Neural crest cell (in vitro differentiated cells): ENCODE measurements around the gene CRIM1. TPM values are rescaled to one million over a fixed set of nuclear protein-coding genes. Genes with fewer than 3 reads are reported as not detected.
"Not testable (repeated sequence)": the region's sequence is repeated elsewhere in the genome, so short reads cannot be mapped to it uniquely, and the experiment has no call there.

Experiments
- DNase-seq: peaks from one replicate; pipeline ENCODE4 v3.0.0; 2021; ENCODE audit warnings: low read depth, mixed read lengths, low spot score
- H3K27ac Mint-ChIP-seq: one replicate; pipeline ENCODE4 v1.8.0; 2021; ENCODE audit warnings: mild to moderate bottlenecking, mixed read lengths; ENCODE audit not compliant: unreplicated experiment
- H3K27me3 Mint-ChIP-seq: 2 replicates; pipeline ENCODE4 v1.8.0; 2021; ENCODE audit warnings: low read depth, mild to moderate bottlenecking, mixed read lengths
- H3K36me3 Mint-ChIP-seq: 2 replicates; pipeline ENCODE4 v1.8.0; 2021; ENCODE audit warnings: low read depth, mild to moderate bottlenecking, mixed read lengths
- H3K4me1 Mint-ChIP-seq: 2 replicates; pipeline ENCODE4 v1.8.0; 2021; ENCODE audit warnings: mixed read lengths
- H3K4me3 Mint-ChIP-seq: one replicate; pipeline ENCODE4 v1.8.0; 2021; ENCODE audit warnings: mild to moderate bottlenecking, mixed read lengths
- H3K9me3 Mint-ChIP-seq: 2 replicates; pipeline ENCODE4 v1.8.0; 2021; ENCODE audit warnings: mixed read lengths
- CTCF ChIP-seq: fragments of 200-600 bp; sonication (generic); conservative IDR thresholded peaks from 2 replicates; pipeline ENCODE4 v1.5.0; 2021; ENCODE audit warnings: antibody characterized with exemption, mild to moderate bottlenecking
- total RNA-seq: library from RNA; stranded (reverse); gene quantifications from 2 replicates; pipeline ENCODE4 v1.2.1, GENCODE V29; 2021

The CRIM1 gene
- total RNA-seq, 1 donor from 2014 or later = 13.8 TPM

GRCh38 chr2:36359067-36359466, 3.5 kb downstream of the CRIM1 start:
- TF ChIP-seq CTCF = peak; percentile 63
- Mint-ChIP-seq H3K36me3 (no peaks in the 10 kb centered on the region), H3K4me1 (peaks cover 52% of the 10 kb centered on the region)

GRCh38 chr2:36360063-36360462, 4.5 kb downstream of the CRIM1 start:
- peaks cover 46% of the 10 kb centered on the region for H3K4me1 Mint-ChIP-seq
- TF ChIP-seq CTCF = no peak
- no peaks in the 10 kb centered on the region for H3K36me3 Mint-ChIP-seq
- H3K4me3 Mint-ChIP-seq = no peak overlapping the region
- H3K9me3 Mint-ChIP-seq = no peaks in the 10 kb centered on the region
- no peak for DNase-seq
- no peak overlapping the region for H3K27ac Mint-ChIP-seq
- H3K27me3 Mint-ChIP-seq = peaks cover 8% of the 10 kb centered on the region

More at GRCh38 chr2:36359067-36359466, 3.5 kb downstream of the CRIM1 start:
- Mint-ChIP-seq H3K27me3 (peaks cover 17% of the 10 kb centered on the region), H3K27ac (no peak overlapping the region), H3K4me3 (peak overlapping the region; percentile 82), H3K9me3 (no peaks in the 10 kb centered on the region)
- DNase-seq = no peak

- Mint-ChIP-seq H3K9me3 (no peaks in the 10 kb centered on the region), H3K4me3 (no peak overlapping the region), H3K4me1 (peaks cover 46% of the 10 kb centered on the region), H3K27ac (no peak overlapping the region), H3K27me3 (peaks cover 8% of the 10 kb centered on the region), H3K36me3 (no peaks in the 10 kb centered on the region)
- no peak for TF ChIP-seq CTCF
- no peak for DNase-seq
Observed at GRCh38 chr2:36360834-36361233, 5.3 kb downstream of the CRIM1 start.

GRCh38 chr2:36361396-36361795, 5.8 kb downstream of the CRIM1 start:
- H3K9me3 Mint-ChIP-seq = no peaks in the 10 kb centered on the region
- H3K4me1 Mint-ChIP-seq = peaks cover 51% of the 10 kb centered on the region
- H3K27me3 Mint-ChIP-seq = peaks cover 8% of the 10 kb centered on the region
- H3K27ac Mint-ChIP-seq = no peak overlapping the region
- no peak for DNase-seq
- TF ChIP-seq CTCF = no peak
- no peaks in the 10 kb centered on the region for H3K36me3 Mint-ChIP-seq
- peak overlapping the region; percentile 9 for H3K4me3 Mint-ChIP-seq

GRCh38 chr2:36362291-36362690, 6.7 kb downstream of the CRIM1 start:
- H3K9me3 Mint-ChIP-seq = no peaks in the 10 kb centered on the region
- no peaks in the 10 kb centered on the region for H3K36me3 Mint-ChIP-seq
- no peak for DNase-seq
- H3K27me3 Mint-ChIP-seq = peaks cover 4% of the 10 kb centered on the region
- H3K4me3 Mint-ChIP-seq = no peak overlapping the region
- peaks cover 53% of the 10 kb centered on the region for H3K4me1 Mint-ChIP-seq
- no peak for TF ChIP-seq CTCF
- H3K27ac Mint-ChIP-seq = no peak overlapping the region

GRCh38 chr2:36363085-36363484, 7.5 kb downstream of the CRIM1 start:
- H3K4me3 Mint-ChIP-seq, DNase-seq, H3K27ac Mint-ChIP-seq, H3K36me3 Mint-ChIP-seq, H3K27me3 Mint-ChIP-seq, H3K9me3 Mint-ChIP-seq: not testable (repeated sequence)
- H3K4me1 Mint-ChIP-seq = peaks cover 53% of the 10 kb centered on the region
